Stimulated activated naive CD8-positive, alpha-beta T cell treated with anti-CD3 and anti-CD28 coated beads, Interleukin-15, Interleukin-2, amounts not matched to agents 100 U/mL and 50 U/mL, for 24 hours (primary cell): Measurements from ENCODE around the gene DVL2.

Experiments used
- ATAC-seq: fragments of 150-1000 bp; cut with Tn5 transposase; one replicate; pipeline ENCODE4 v1.10.0; 2021
- DNase-seq: peaks from one replicate; pipeline ENCODE4 v3.0.0; 2021

Gene DVL2

DNA sequence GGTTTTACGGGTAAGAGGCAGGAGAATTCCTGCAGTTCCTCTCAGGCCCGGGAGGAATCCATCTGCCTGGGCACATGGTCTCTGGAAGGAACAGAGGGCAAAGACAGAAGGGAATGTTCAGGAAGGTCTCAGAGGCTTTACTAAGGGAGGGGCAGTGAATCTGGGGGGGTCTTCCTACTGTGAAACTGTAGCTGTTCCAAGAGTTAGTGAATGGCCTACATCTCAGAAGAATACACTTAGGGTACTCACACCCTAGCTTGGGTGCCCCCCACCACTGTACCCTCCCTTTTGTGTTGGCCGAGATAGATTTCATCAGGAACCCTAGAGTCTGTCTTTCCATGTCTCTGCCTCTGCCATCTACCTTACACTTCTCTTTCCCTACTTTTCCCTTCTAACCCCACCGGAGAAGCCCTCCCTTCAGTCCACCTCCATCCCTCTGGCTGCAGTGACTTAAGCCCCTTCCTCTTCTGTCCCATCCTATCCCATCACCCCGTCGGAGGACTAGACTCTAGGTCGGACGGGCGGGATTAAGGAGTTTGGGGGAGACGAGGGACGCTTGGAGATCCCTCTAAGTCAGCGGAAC, 15.0 kb downstream of the DVL2 start:
- DNase-seq (no peak), ATAC-seq (no peak)

- DNase-seq (no peak), ATAC-seq (no peak)
Measured at GRCh38 chr17:7218758-7219157, 15.6 kb downstream of the DVL2 start.

GRCh38 chr17:7218166-7218565, 16.2 kb downstream of the DVL2 start:
- no peak for DNase-seq
- no peak for ATAC-seq

- ATAC-seq (no peak), DNase-seq (peak; percentile 35)
Measured at GRCh38 chr17:7217113-7217987, 17.0 kb downstream of the DVL2 start.

DNA sequence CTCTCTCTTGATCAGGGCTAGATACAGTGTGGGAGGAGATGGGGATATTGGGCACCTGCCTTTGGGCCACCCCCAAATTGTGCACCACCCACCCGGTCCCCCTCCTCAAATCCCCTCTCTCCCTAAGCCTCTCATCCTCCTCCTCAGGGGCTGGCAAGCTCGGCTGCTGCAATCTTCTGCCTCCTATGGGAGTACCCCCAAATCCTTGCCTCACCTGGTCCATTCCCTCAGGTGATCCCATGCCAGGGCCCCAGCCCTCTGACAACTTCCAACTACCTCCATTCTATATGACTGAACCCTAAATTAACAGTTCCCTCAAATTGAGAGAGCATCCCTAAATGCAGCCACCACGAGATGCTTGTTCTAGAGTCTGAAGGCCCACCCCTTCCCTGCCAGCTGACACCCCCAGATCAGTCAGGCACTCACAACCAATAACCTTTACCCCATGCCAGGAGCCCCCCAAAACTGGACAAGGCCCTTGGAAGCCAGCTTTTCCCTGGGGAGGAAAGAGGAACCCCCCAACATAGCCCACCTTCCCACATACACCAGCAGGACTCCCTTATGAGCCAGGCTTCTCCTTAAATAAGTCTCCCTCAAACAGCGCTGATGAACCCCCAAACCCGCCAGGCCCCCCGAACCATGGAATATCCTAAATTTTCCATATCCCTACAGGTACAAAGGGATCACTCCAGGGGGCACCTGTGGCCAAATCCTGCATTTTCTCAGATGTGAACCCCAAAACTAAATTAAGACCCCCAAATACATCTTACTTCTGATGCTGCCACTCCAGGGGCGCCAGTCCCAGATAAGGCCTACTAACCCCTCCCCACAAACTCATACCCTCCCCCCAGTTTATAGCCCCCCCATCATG, 17.8 kb downstream of the DVL2 start:
- DNase-seq (no peak), ATAC-seq (no peak)

- ATAC-seq (no peak), DNase-seq (no peak)
Measured at GRCh38 chr17:7215652-7216180, 18.6 kb downstream of the DVL2 start.

DNA sequence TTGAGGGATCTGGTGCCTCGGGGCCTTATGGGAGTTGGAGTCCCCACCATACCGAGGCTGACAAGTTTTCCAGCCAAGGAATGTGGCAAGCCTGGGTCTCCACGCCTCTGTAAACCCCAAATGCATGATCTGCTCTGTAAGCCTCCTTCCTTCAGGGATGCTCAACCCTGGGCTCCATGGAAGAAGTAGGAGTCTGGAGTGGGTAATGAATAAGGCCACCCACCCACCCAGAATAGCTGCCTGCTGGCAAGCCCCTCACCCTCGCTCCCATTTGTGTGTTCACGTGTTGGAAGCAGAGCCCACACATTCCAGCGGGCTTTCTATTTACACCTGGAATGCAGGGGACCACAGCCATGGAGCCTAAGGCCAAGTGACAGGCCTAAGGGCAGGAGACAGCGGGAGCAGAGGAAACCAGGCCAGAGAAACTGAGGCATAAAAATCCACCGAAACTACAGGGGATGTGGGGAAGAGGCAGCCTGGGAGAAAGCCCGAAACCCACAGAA, 19.1 kb downstream of the DVL2 start:
- no peak for ATAC-seq
- no peak for DNase-seq

GRCh38 chr17:7214300-7215135, 19.8 kb downstream of the DVL2 start:
- peak; percentile 86 for ATAC-seq
- DNase-seq, result peak; percentile 100

- ATAC-seq (peak; percentile 0), DNase-seq (no peak)
Measured at GRCh38 chr17:7213895-7214299, 20.4 kb downstream of the DVL2 start.

- ATAC-seq, result no peak
- no peak for DNase-seq
Measured at GRCh38 chr17:7211491-7212273, 22.6 kb downstream of the DVL2 start.

DNA sequence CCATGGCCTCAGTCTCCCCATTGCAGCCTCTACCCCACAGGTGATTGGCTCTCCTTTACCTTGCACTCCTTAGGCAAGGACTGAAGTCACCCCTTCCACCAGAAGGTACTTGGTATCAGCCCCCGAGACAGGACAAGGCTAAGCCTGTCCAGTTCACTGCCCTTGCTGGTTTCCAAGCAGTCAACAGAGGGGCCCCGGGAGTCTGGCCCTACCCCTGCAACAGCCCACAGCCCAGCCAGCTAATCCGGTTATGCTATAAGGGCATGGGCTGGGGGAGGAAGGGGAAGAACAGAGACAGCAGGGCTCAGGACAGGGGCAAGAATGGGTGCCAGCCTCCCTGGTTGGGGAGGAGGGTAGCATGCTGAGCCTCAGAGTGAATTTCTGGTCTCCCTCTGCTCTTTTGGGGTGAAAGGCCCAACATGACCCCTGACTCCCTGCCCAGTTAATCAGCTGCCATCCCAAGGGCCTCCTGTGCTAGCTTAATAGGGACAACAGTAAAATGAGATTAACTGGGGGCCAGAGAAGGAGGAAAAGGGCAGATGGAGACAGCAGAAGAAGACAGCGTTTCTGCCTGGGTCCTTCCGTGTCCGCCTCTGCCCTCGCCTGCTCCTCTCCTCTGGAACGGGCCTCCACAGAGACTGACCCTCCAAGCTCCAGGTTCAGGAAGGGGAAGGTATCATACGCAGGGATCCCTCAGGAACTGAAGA, 25.4 kb downstream of the DVL2 start:
- DNase-seq (no peak), ATAC-seq (no peak)

- ATAC-seq, result no peak
Measured at GRCh38 chr17:7208027-7208571, 26.2 kb downstream of the DVL2 start.

GRCh38 chr17:7207120-7208001, 27.0 kb downstream of the DVL2 start:
- no peak for DNase-seq
- no peak for ATAC-seq

More at GRCh38 chr17:7208027-7208571, 26.2 kb downstream of the DVL2 start:
- no peak for DNase-seq

GRCh38 chr17:7205561-7205960, 28.8 kb downstream of the DVL2 start:
- DNase-seq (no peak), ATAC-seq (no peak)

GRCh38 chr17:7204828-7205461, 29.4 kb downstream of the DVL2 start:
- peak; percentile 90 for ATAC-seq
- DNase-seq, result peak; percentile 95

- no peak for DNase-seq
- ATAC-seq, result no peak
Measured at GRCh38 chr17:7204336-7204735, 30.0 kb downstream of the DVL2 start.

- DNase-seq (no peak), ATAC-seq (no peak)
Measured at GRCh38 chr17:7203391-7203790, 30.9 kb downstream of the DVL2 start.
